K562 (cell line): ENCODE data around the gene BCAR1. TPM values are rescaled to one million over a fixed set of nuclear protein-coding genes. Genes with fewer than 3 reads are reported as not detected.

Source experiments
- ARID2 ChIP-seq: fragments of 450-650 bp; IDR thresholded peaks from 2 replicates; pipeline ENCODE4 v1.6.1; 2017; ENCODE audit warnings: antibody characterized with exemption, mild to moderate bottlenecking
- ARID4B ChIP-seq: sonication (generic); formaldehyde crosslinking; IDR thresholded peaks from 2 replicates; pipeline ENCODE4 v1.8.0; 2022; ENCODE audit warnings: mild to moderate bottlenecking, missing genetic modification reagents
- COPS2 ChIP-seq: fragments of 450-650 bp; conservative IDR thresholded peaks from 2 replicates; pipeline ENCODE4 v1.6.1; 2016; ENCODE audit warnings: mild to moderate bottlenecking, moderate library complexity
- DIDO1 ChIP-seq: fragments of 450-650 bp; IDR thresholded peaks from 2 replicates; pipeline ENCODE4 v1.6.1; 2016; ENCODE audit warnings: low read depth, missing biosample characterization, missing genetic modification characterization
- E2F1 ChIP-seq: sonication (generic); formaldehyde crosslinking; IDR thresholded peaks from 2 replicates; pipeline ENCODE4 v1.8.1; 2023; ENCODE audit warnings: mild to moderate bottlenecking, missing genetic modification reagents, moderate library complexity
- ETS1 ChIP-seq: conservative IDR thresholded peaks from 2 replicates; pipeline ENCODE4 v1.6.1; 2011; ENCODE audit warnings: low read depth, mild to moderate bottlenecking, low read length; ENCODE audit not compliant: control insufficient read depth
- HDGF ChIP-seq: fragments of 450-650 bp; IDR thresholded peaks from 2 replicates; pipeline ENCODE4 v1.6.1; 2016
- HOMEZ ChIP-seq: fragments of 250-450 bp; sonication (Bioruptor Pico); IDR thresholded peaks from 2 replicates; pipeline ENCODE4 v1.4.0; 2020; ENCODE audit warnings: mild to moderate bottlenecking, moderate library complexity
- IRF9 ChIP-seq: fragments of 450-650 bp; IDR thresholded peaks from 2 replicates; pipeline ENCODE4 v1.6.1; 2016; ENCODE audit warnings: missing biosample characterization, missing genetic modification characterization
- JUND ChIP-seq, 2 experiments: IDR thresholded peaks; 2 replicates in 1 of 2; 3 replicates in 1 of 2; pipeline ENCODE4 v1.6.1; 2011; ENCODE audit warnings: borderline replicate concordance in 2 of 2, low read depth in 2 of 2, low read length in 2 of 2, improper control_type of control experiment in 1 of 2, missing biosample characterization in 1 of 2, missing genetic modification characterization in 1 of 2, missing genetic modification reagents in 1 of 2
- KDM5B ChIP-seq: fragments of 200-600 bp; sonication (generic); IDR thresholded peaks from 2 replicates; pipeline ENCODE4 v1.6.1; 2012; ENCODE audit warnings: low read depth, mild to moderate bottlenecking, moderate library complexity, low read length, control low read depth, inconsistent platforms; ENCODE audit not compliant: insufficient replicate concordance
- MECOM ChIP-seq: fragments of 250-450 bp; sonication (Bioruptor Pico); IDR thresholded peaks from 2 replicates; pipeline ENCODE4 v1.8.0; 2022; ENCODE audit warnings: inconsistent platforms
- NUFIP1 ChIP-seq: fragments of 450-650 bp; IDR thresholded peaks from 2 replicates; pipeline ENCODE4 v1.6.1; 2018; ENCODE audit not compliant: partially characterized antibody
- SMAD2 ChIP-seq: fragments of 150-350 bp; IDR thresholded peaks from 2 replicates; pipeline ENCODE4 v1.6.1; 2014; ENCODE audit warnings: low read depth, mild to moderate bottlenecking, low read length
- SMC3 ChIP-seq: conservative IDR thresholded peaks from 2 replicates; pipeline ENCODE4 v1.6.1; 2011; ENCODE audit warnings: low read depth, low read length, improper control_type of control experiment; ENCODE audit not compliant: insufficient read depth
- polyA plus RNA-seq, 8 experiments: library from polyadenylated mRNA; depleted of rRNA in 4 of 8; stranded (reverse) in 5 of 8; unstranded in 3 of 8; fragments of >200 nt; fragmentation: Nextera tagmentation in 2 of 8; fragmentation: Illumina TruSeq in 1 of 8; extraction: Ambion mirVana in 2 of 8; extraction: Trizol in 1 of 8; gene quantifications; 2 replicates each; pipeline versions ENCODE4 v1.2.1 to v1.2.3, GENCODE V29; 2011 to 2014; ENCODE audit warnings: inconsistent platforms in 1 of 8, missing spikeins in 1 of 8
- total RNA-seq, 7 experiments: library from RNA; depleted of rRNA in 6 of 7; stranded (reverse); fragments of >200 nt in 6 of 7; fragmentation: Illumina TruSeq in 2 of 7; extraction: Trizol in 2 of 7; gene quantifications; 2 replicates each; pipeline versions ENCODE4 v1.2.1 to v1.2.3, GENCODE V29; 2011 to 2021; ENCODE audit warnings: low replicate concordance in 1 of 7

Gene BCAR1
- total and polyA plus RNA-seq, 9 of the 15 experiments (the other 6 are each of a cell fraction or from before 2014, with no cell fraction given), result 0.10 to 26.3 (median 3.6) TPM

GRCh38 chr16:75264999-75265910 lies 13.8 kb upstream of the BCAR1 start (continued):
- TF ChIP-seq KDM5B (peak; percentile 12), SMAD2 (no peak), ARID2 (no peak), HOMEZ (CRISPR knock-in tag) (no peak), DIDO1 (tag) (no peak), JUND (IDR thresholded peaks at IDR 0.05; ENCODE audit: borderline replicate concordance, low read depth, low read length) (no peak), JUND (tag; IDR thresholded peaks at IDR 0.05; ENCODE audit: borderline replicate concordance, low read depth, low read length) (no peak), SMC3 (no peak), IRF9 (tag) (no peak), NUFIP1 (no peak), ARID4B (CRISPR knock-in tag) (no peak), ETS1 (peak; percentile 63; the same call in 1 of the 2 replicates), E2F1 (CRISPR knock-in tag) (no peak), HDGF (no peak), MECOM (no peak), COPS2 (no peak)
